Neural cell (in vitro differentiated cells): Measurements from ENCODE around the gene ABCC11.

ENCODE experiments used
- EP300 ChIP-seq: fragments of 450-650 bp; conservative IDR thresholded peaks from 2 replicates; pipeline ENCODE4 v1.6.1; 2014; ENCODE audit warnings: antibody characterized with exemption, mild to moderate bottlenecking, moderate library complexity; ENCODE audit not compliant: poor library complexity, severe bottlenecking
- EZH2 ChIP-seq: fragments of 200-600, 300-800 bp; shearing (Covaris generic), sonication (generic); IDR thresholded peaks from 2 replicates; pipeline ENCODE4 v1.6.1; 2014; ENCODE audit warnings: antibody characterized with exemption, low read length, borderline replicate concordance, mild to moderate bottlenecking; ENCODE audit not compliant: insufficient read depth, poor library complexity, severe bottlenecking
- POLR2AphosphoS5 ChIP-seq: IDR thresholded peaks from 2 replicates; pipeline ENCODE4 v1.6.1; 2012
- SMC3 ChIP-seq: fragments of 450-650 bp; conservative IDR thresholded peaks from 2 replicates; pipeline ENCODE4 v1.6.1; 2014; ENCODE audit warnings: antibody characterized with exemption, mild to moderate bottlenecking, moderate library complexity; ENCODE audit not compliant: poor library complexity
- TAF1 ChIP-seq: IDR thresholded peaks from 2 replicates; pipeline ENCODE4 v1.6.1; 2012; ENCODE audit warnings: low read depth
- TF ChIP-seq, protein P1 (sequence below): fragments of 450-650 bp; IDR thresholded peaks from 2 replicates; pipeline ENCODE4 v1.5.1; 2014; ENCODE audit warnings: antibody characterized with exemption, mild to moderate bottlenecking, moderate library complexity; ENCODE audit not compliant: poor library complexity, severe bottlenecking

- TF ChIP-seq, protein P1, sequence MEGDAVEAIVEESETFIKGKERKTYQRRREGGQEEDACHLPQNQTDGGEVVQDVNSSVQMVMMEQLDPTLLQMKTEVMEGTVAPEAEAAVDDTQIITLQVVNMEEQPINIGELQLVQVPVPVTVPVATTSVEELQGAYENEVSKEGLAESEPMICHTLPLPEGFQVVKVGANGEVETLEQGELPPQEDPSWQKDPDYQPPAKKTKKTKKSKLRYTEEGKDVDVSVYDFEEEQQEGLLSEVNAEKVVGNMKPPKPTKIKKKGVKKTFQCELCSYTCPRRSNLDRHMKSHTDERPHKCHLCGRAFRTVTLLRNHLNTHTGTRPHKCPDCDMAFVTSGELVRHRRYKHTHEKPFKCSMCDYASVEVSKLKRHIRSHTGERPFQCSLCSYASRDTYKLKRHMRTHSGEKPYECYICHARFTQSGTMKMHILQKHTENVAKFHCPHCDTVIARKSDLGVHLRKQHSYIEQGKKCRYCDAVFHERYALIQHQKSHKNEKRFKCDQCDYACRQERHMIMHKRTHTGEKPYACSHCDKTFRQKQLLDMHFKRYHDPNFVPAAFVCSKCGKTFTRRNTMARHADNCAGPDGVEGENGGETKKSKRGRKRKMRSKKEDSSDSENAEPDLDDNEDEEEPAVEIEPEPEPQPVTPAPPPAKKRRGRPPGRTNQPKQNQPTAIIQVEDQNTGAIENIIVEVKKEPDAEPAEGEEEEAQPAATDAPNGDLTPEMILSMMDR: no peak
- TF ChIP-seq POLR2AphosphoS5: no peak
- TF ChIP-seq EP300: no peak
- TF ChIP-seq EZH2: no peak
- TF ChIP-seq TAF1: no peak
- no peak for TF ChIP-seq SMC3
Measured at GRCh38 chr16:48126801-48127644, 120.3 kb downstream of the ABCC11 start.
